Liver (tissue), 9 donors: ENCODE data around the gene THAP10. TPM values are rescaled to one million over a fixed set of nuclear protein-coding genes. Genes with fewer than 3 reads are reported as not detected.

Experiments used
- DNase-seq: peaks from one replicate; pipeline ENCODE4 v3.0.0-alpha.2; 2017; ENCODE audit warnings: low spot score
- H3K27ac ChIP-seq, 2 donors: one replicate each; pipeline ENCODE4 v1.7.0; 2013; ENCODE audit warnings: inconsistent platforms in 2 of 2, low read length in 2 of 2, control low read depth in 1 of 2, low read depth in 1 of 2, mild to moderate bottlenecking in 1 of 2
- H3K27me3 ChIP-seq, 4 donors: one replicate each; pipeline versions ENCODE4 v1.6.1 to v1.7.0; 2013; ENCODE audit warnings: low read length in 3 of 4, inconsistent platforms in 1 of 4, mild to moderate bottlenecking in 1 of 4, moderate library complexity in 1 of 4; ENCODE audit not compliant: control insufficient read depth in 4 of 4, insufficient read depth in 4 of 4
- H3K36me3 ChIP-seq, 4 donors: one replicate each; pipeline versions ENCODE4 v1.6.1 to v1.7.0; 2013; ENCODE audit warnings: low read length in 3 of 4, mild to moderate bottlenecking in 3 of 4, low read depth in 1 of 4, moderate library complexity in 1 of 4; ENCODE audit not compliant: control insufficient read depth in 4 of 4, insufficient read depth in 3 of 4
- H3K4me1 ChIP-seq, 4 donors: one replicate each; pipeline versions ENCODE4 v1.6.1 to v1.7.0; 2013; ENCODE audit warnings: low read length in 3 of 4, mild to moderate bottlenecking in 3 of 4, moderate library complexity in 1 of 4; ENCODE audit not compliant: control insufficient read depth in 4 of 4, insufficient read depth in 4 of 4
- H3K4me3 ChIP-seq, 3 donors: one replicate each; pipeline versions ENCODE4 v1.6.1 to v1.7.0; 2013; ENCODE audit warnings: low read length in 3 of 3, control low read depth in 1 of 3, low read depth in 1 of 3, mild to moderate bottlenecking in 1 of 3
- H3K9ac ChIP-seq, 2 donors: one replicate each; pipeline ENCODE4 v1.7.0; 2013; ENCODE audit warnings: low read length in 2 of 2, mild to moderate bottlenecking in 2 of 2, moderate library complexity in 2 of 2, control low read depth in 1 of 2, low read depth in 1 of 2
- H3K9me3 ChIP-seq, 4 donors: one replicate each; pipeline versions ENCODE4 v1.6.1 to v1.7.0; 2013; ENCODE audit warnings: low read length in 3 of 4; ENCODE audit not compliant: control insufficient read depth in 4 of 4
- ATF3 ChIP-seq: IDR thresholded peaks from 2 replicates; pipeline ENCODE4 v1.6.1; 2016; ENCODE audit warnings: antibody characterized with exemption
- CTCF ChIP-seq: fragments of 150-350 bp; IDR thresholded peaks from 2 replicates; pipeline ENCODE4 v1.5.1; 2017; ENCODE audit warnings: improper control_type of control experiment, low read depth, low read length; ENCODE audit not compliant: missing input control
- FOXA1 ChIP-seq: IDR thresholded peaks from 2 replicates; pipeline ENCODE4 v1.6.1; 2016; ENCODE audit warnings: antibody characterized with exemption
- FOXA2 ChIP-seq: IDR thresholded peaks from 2 replicates; pipeline ENCODE4 v1.6.1; 2016; ENCODE audit warnings: antibody characterized with exemption
- GABPA ChIP-seq, 2 donors: IDR thresholded peaks in 1 of 2; conservative IDR thresholded peaks in 1 of 2; 2 replicates each; pipeline ENCODE4 v1.6.1; 2016; ENCODE audit warnings: antibody characterized with exemption in 2 of 2, mild to moderate bottlenecking in 1 of 2, moderate library complexity in 1 of 2
- HNF4A ChIP-seq, 2 donors: conservative IDR thresholded peaks; 2 replicates each; pipeline ENCODE4 v1.6.1; 2016; ENCODE audit warnings: antibody characterized with exemption in 2 of 2, mild to moderate bottlenecking in 2 of 2
- HNF4G ChIP-seq: IDR thresholded peaks from 2 replicates; pipeline ENCODE4 v1.6.1; 2016; ENCODE audit warnings: antibody characterized with exemption
- JUND ChIP-seq, 2 donors: IDR thresholded peaks; 2 replicates each; pipeline ENCODE4 v1.6.1; 2016; ENCODE audit warnings: antibody characterized with exemption in 2 of 2
- MAX ChIP-seq: IDR thresholded peaks from 2 replicates; pipeline ENCODE4 v1.6.1; 2016; ENCODE audit warnings: antibody characterized with exemption
- NR2F2 ChIP-seq: IDR thresholded peaks from 2 replicates; pipeline ENCODE4 v1.6.1; 2016; ENCODE audit warnings: antibody characterized with exemption
- RAD21 ChIP-seq, 2 donors: IDR thresholded peaks; 2 replicates each; pipeline ENCODE4 v1.6.1; 2016; ENCODE audit warnings: antibody characterized with exemption in 2 of 2, mild to moderate bottlenecking in 2 of 2
- REST ChIP-seq: IDR thresholded peaks from 2 replicates; pipeline ENCODE4 v1.6.1; 2016; ENCODE audit warnings: antibody characterized with exemption, mild to moderate bottlenecking
- SP1 ChIP-seq: IDR thresholded peaks from 2 replicates; pipeline ENCODE4 v1.6.1; 2018; ENCODE audit warnings: antibody characterized with exemption, mild to moderate bottlenecking
- TAF1 ChIP-seq: conservative IDR thresholded peaks from 2 replicates; pipeline ENCODE4 v1.6.1; 2016; ENCODE audit warnings: antibody characterized with exemption, mild to moderate bottlenecking
- ZBTB33 ChIP-seq: IDR thresholded peaks from 2 replicates; pipeline ENCODE4 v1.6.1; 2016; ENCODE audit warnings: antibody characterized with exemption
- WGBS: extraction: QIAGEN DNeasy Blood & Tissue Kit; methylation state at CpG from one replicate; pipeline ENCODE4 v1.1.7; 2013; 5-methylcytosine and 5-hydroxymethylcytosine counted together
- polyA plus RNA-seq, 2 donors: library from polyadenylated mRNA; stranded (reverse) in 1 of 2; unstranded in 1 of 2; fragments of 200-250 nt in 1 of 2; fragments of >200 nt in 1 of 2; fragmentation: Nextera tagmentation in 1 of 2; extraction: Ambion mirVana in 1 of 2; gene quantifications; one replicate each; pipeline versions ENCODE4 v1.2.1 to v1.2.3, GENCODE V29; 2013 to 2015
- total RNA-seq, 2 donors: library from RNA; depleted of rRNA; stranded (reverse); fragments of >200 nt; gene quantifications; one replicate each; pipeline ENCODE4 v1.2.3, GENCODE V29; 2014
- donor health status: healthy.
- donor health status: healthy.
- donor health status: healthy.
- donor health status: healthy.
- donor health status: healthy.

THAP10 gene
- total and polyA plus RNA-seq, 4 donors: 0.42 to 0.87 (median 0.73) TPM

GRCh38 chr15:70922119-70922518 is 29.9 kb upstream of the THAP10 start:
- no peaks in the 10 kb centered on the region for H3K9me3 ChIP-seq
- no peaks in the 10 kb centered on the region for H3K4me1 ChIP-seq
- no peaks in the 10 kb centered on the region for H3K27me3 ChIP-seq
- WGBS: 83% methylated on average over 2 of the region's 2 CpGs
- H3K27ac ChIP-seq: no peak overlapping the region
- no peak for DNase-seq
- H3K4me3 ChIP-seq: no peak overlapping the region
- no peak overlapping the region for H3K9ac ChIP-seq
- TF ChIP-seq FOXA2 (no peak), ZBTB33 (no peak), MAX (no peak), FOXA1 (no peak), GABPA (IDR thresholded peaks at IDR 0.05 in 1 of 2, conservative IDR thresholded peaks at IDR 0.05 in 1 of 2) (no peak), NR2F2 (no peak), HNF4A (conservative IDR thresholded peaks at IDR 0.05) (no peak), HNF4G (no peak), ATF3 (no peak), TAF1 (no peak), RAD21 (IDR thresholded peaks at IDR 0.05) (no peak), CTCF (no peak), JUND (IDR thresholded peaks at IDR 0.05) (no peak)
- H3K36me3 ChIP-seq: no peaks in the 10 kb centered on the region

- Histone ChIP-seq H3K9ac (no peak overlapping the region), H3K27ac (no peak overlapping the region), H3K4me1 (no peaks in the 10 kb centered on the region), H3K9me3 (no peaks in the 10 kb centered on the region), H3K36me3 (no peaks in the 10 kb centered on the region), H3K27me3 (no peaks in the 10 kb centered on the region), H3K4me3 (no peak overlapping the region)
- TF ChIP-seq SP1 (no peak), REST (no peak)
- WGBS: 62% methylated on average over 1 of the region's 1 CpG
- DNase-seq: no peak
Observed at GRCh38 chr15:70920981-70921696, 28.9 kb upstream of the THAP10 start.
